GM18505 (cell line): ENCODE data around the gene LACC1.

ENCODE experiments used
- ATAC-seq: cut with Tn5 transposase; IDR thresholded peaks from one replicate; pipeline ENCODE4 v1.9.1; 2021; ENCODE audit not compliant: unreplicated experiment
- POLR2A ChIP-seq: IDR thresholded peaks from 4 replicates; pipeline ENCODE4 v1.6.1; 2011; ENCODE audit warnings: borderline replicate concordance; ENCODE audit not compliant: insufficient read depth, insufficient read length; ENCODE audit errors: extremely low read depth

Gene LACC1

GRCh38 chr13:43876366-43876765 is 3.3 kb upstream of the LACC1 start:
- ATAC-seq: no peak
- TF ChIP-seq POLR2A: no peak

GRCh38 chr13:43877326-43877725 is 2.4 kb upstream of the LACC1 start:
- no peak for TF ChIP-seq POLR2A

GRCh38 chr13:43877766-43878165 is 1.9 kb upstream of the LACC1 start:
- TF ChIP-seq POLR2A: no peak

More at GRCh38 chr13:43877326-43877725, 2.4 kb upstream of the LACC1 start:
- ATAC-seq: no peak

GRCh38 chr13:43878892-43879754 is 581 bp upstream of the LACC1 start, which contains the start of gene CCDC122:
Gene CCDC122 (minus strand): TSS chr13:43879740. CDS start chr13:43869376, 10,364 bp downstream.
- peak; percentile 72 for TF ChIP-seq POLR2A
- ATAC-seq: peak; percentile 71

More at GRCh38 chr13:43877766-43878165, 1.9 kb upstream of the LACC1 start:
- no peak for ATAC-seq

GRCh38 chr13:43880214-43880855 is 631 bp downstream of the LACC1 start:
- no peak for ATAC-seq
- no peak for TF ChIP-seq POLR2A

GRCh38 chr13:43880926-43881325 is 1.2 kb downstream of the LACC1 start:
- ATAC-seq: no peak
- TF ChIP-seq POLR2A: no peak

- ATAC-seq: no peak
- TF ChIP-seq POLR2A: no peak
These were observed 1.9 kb downstream of the LACC1 start for GRCh38 chr13:43881580-43881979.

GRCh38 chr13:43883631-43884030 is 3.9 kb downstream of the LACC1 start:
- no peak for ATAC-seq
- no peak for TF ChIP-seq POLR2A

GRCh38 chr13:43884222-43884621 is 4.5 kb downstream of the LACC1 start:
- no peak for TF ChIP-seq POLR2A
- ATAC-seq: no peak

- TF ChIP-seq POLR2A: no peak
- ATAC-seq: no peak
These were observed 14.7 kb downstream of the LACC1 start for GRCh38 chr13:43894438-43894837.

GRCh38 chr13:43895940-43896339 is 16.2 kb downstream of the LACC1 start:
- TF ChIP-seq POLR2A: no peak
- ATAC-seq: no peak

GRCh38 chr13:43905435-43906031 is 25.8 kb downstream of the LACC1 start:
- no peak for ATAC-seq
- no peak for TF ChIP-seq POLR2A
